ENCODE results near the gene USP4.
A peak's percentile ranks its signal among the peaks of the same experiment; 100 is the strongest.
"Not testable (repeated sequence)": the region's sequence is repeated elsewhere in the genome, so short reads cannot be mapped to it uniquely, and the experiment has no call there.

Gene USP4

GRCh38 chr3:49349348-49350114 lies 9.7 kb upstream of the USP4 start:
- DNase-seq (ENCODE audit: low read depth in 1 of 2, low spot score in 1 of 2), result no peak
- TF ChIP-seq, protein P1, sequence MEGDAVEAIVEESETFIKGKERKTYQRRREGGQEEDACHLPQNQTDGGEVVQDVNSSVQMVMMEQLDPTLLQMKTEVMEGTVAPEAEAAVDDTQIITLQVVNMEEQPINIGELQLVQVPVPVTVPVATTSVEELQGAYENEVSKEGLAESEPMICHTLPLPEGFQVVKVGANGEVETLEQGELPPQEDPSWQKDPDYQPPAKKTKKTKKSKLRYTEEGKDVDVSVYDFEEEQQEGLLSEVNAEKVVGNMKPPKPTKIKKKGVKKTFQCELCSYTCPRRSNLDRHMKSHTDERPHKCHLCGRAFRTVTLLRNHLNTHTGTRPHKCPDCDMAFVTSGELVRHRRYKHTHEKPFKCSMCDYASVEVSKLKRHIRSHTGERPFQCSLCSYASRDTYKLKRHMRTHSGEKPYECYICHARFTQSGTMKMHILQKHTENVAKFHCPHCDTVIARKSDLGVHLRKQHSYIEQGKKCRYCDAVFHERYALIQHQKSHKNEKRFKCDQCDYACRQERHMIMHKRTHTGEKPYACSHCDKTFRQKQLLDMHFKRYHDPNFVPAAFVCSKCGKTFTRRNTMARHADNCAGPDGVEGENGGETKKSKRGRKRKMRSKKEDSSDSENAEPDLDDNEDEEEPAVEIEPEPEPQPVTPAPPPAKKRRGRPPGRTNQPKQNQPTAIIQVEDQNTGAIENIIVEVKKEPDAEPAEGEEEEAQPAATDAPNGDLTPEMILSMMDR (IDR thresholded peaks at IDR 0.05; ENCODE audit: insufficient read depth, low read length), result no peak
- TF ChIP-seq GABPA (IDR thresholded peaks at IDR 0.05; ENCODE audit: low read depth) (no peak), POLR2AphosphoS5 (IDR thresholded peaks at IDR 0.05; ENCODE audit: low read depth) (no peak), SPI1 (IDR thresholded peaks at IDR 0.05; ENCODE audit: borderline replicate concordance, low read depth) (no peak)
- TF ChIP-seq, protein P2, sequence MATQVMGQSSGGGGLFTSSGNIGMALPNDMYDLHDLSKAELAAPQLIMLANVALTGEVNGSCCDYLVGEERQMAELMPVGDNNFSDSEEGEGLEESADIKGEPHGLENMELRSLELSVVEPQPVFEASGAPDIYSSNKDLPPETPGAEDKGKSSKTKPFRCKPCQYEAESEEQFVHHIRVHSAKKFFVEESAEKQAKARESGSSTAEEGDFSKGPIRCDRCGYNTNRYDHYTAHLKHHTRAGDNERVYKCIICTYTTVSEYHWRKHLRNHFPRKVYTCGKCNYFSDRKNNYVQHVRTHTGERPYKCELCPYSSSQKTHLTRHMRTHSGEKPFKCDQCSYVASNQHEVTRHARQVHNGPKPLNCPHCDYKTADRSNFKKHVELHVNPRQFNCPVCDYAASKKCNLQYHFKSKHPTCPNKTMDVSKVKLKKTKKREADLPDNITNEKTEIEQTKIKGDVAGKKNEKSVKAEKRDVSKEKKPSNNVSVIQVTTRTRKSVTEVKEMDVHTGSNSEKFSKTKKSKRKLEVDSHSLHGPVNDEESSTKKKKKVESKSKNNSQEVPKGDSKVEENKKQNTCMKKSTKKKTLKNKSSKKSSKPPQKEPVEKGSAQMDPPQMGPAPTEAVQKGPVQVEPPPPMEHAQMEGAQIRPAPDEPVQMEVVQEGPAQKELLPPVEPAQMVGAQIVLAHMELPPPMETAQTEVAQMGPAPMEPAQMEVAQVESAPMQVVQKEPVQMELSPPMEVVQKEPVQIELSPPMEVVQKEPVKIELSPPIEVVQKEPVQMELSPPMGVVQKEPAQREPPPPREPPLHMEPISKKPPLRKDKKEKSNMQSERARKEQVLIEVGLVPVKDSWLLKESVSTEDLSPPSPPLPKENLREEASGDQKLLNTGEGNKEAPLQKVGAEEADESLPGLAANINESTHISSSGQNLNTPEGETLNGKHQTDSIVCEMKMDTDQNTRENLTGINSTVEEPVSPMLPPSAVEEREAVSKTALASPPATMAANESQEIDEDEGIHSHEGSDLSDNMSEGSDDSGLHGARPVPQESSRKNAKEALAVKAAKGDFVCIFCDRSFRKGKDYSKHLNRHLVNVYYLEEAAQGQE (IDR thresholded peaks at IDR 0.05; ENCODE audit: insufficient replicate concordance, low read depth), result no peak
- no peak overlapping the region for H3K4me3 ChIP-seq (replicated peaks; ENCODE audit: insufficient read depth, low read length)
- no peaks in the 10 kb centered on the region for H3K27me3 ChIP-seq (ENCODE audit: insufficient read depth, poor library complexity, severe bottlenecking)
- H3K27ac ChIP-seq (replicated peaks), result 0 out of 2 replicates have a peak overlapping the region, but pooled peaks have one; percentile 14

DNA sequence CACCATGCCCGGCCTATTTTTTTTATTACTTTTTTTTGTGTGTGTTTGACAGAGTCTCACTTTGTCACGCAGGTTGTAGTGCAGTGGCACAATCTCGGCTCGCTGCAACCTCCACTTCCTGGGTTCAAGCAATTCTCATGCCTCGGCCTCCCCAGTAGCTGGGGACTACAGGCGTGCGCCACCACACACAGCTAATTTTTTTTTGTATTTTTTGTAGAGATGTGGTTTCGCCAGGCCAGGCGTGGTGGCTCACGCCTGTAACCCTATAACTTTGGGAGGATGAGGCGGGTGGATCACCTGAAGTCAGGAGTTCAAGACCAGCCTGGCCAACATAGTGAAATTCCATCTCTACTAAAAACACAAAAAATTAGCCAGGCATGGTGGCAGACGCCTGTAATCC lies 8.5 kb upstream of the USP4 start:
- DNase-seq (ENCODE audit: low read depth in 1 of 2, low spot score in 1 of 2); H3K4me3 ChIP-seq (replicated peaks; ENCODE audit: insufficient read depth, low read length); H3K27me3 ChIP-seq (ENCODE audit: insufficient read depth, poor library complexity, severe bottlenecking); H3K27ac ChIP-seq (replicated peaks): not testable (repeated sequence)

- peak in 1 of 2 experiments; percentile 26 for DNase-seq (ENCODE audit: low read depth in 1 of 2, low spot score in 1 of 2)
- Histone ChIP-seq H3K4me3 (replicated peaks; ENCODE audit: insufficient read depth, low read length) (no peak overlapping the region), H3K27ac (replicated peaks) (peak overlapping the region; percentile 99), H3K27me3 (ENCODE audit: insufficient read depth, poor library complexity, severe bottlenecking) (no peaks in the 10 kb centered on the region)
- TF ChIP-seq GABPA (IDR thresholded peaks at IDR 0.05; ENCODE audit: low read depth) (no peak), SPI1 (IDR thresholded peaks at IDR 0.05; ENCODE audit: borderline replicate concordance, low read depth) (peak; percentile 87)
Measured at GRCh38 chr3:49346797-49347251, 7.0 kb upstream of the USP4 start.

- no peak for DNase-seq (ENCODE audit: low read depth in 1 of 2, low spot score in 1 of 2)
- no peak overlapping the region for H3K4me3 ChIP-seq (replicated peaks; ENCODE audit: insufficient read depth, low read length)
- TF ChIP-seq, protein P1 (IDR thresholded peaks at IDR 0.05; ENCODE audit: insufficient read depth, low read length), result no peak
- TF ChIP-seq SPI1 (IDR thresholded peaks at IDR 0.05; ENCODE audit: borderline replicate concordance, low read depth), result no peak
- TF ChIP-seq, protein P2 (IDR thresholded peaks at IDR 0.05; ENCODE audit: insufficient replicate concordance, low read depth), result no peak
- no peak for TF ChIP-seq GABPA (IDR thresholded peaks at IDR 0.05; ENCODE audit: low read depth)
- TF ChIP-seq POLR2AphosphoS5 (IDR thresholded peaks at IDR 0.05; ENCODE audit: low read depth), result no peak
- H3K27me3 ChIP-seq (ENCODE audit: insufficient read depth, poor library complexity, severe bottlenecking), result no peaks in the 10 kb centered on the region
- peak overlapping the region; percentile 99 for H3K27ac ChIP-seq (replicated peaks)
Measured at GRCh38 chr3:49343163-49343562, 3.3 kb upstream of the USP4 start.

Data from HL-60 (cell line).